Spleen (tissue), 7 donors: Measurements from ENCODE around the gene SRRT.

Experiments used
- CTCF ChIP-seq, 11 experiments: fragments of 200-600 bp in 7 of 11; fragments of 450-650 bp in 4 of 11; sonication (generic) in 4 of 11; IDR thresholded peaks in 8 of 11; conservative IDR thresholded peaks in 3 of 11; 1 replicate in 7 of 11; 2 replicates in 4 of 11; pipeline versions ENCODE4 v1.4.0 to v1.8.0; 2016 to 2021; ENCODE audit warnings: antibody characterized with exemption in 11 of 11, inconsistent platforms in 4 of 11, mild to moderate bottlenecking in 1 of 11
- POLR2A ChIP-seq, 3 donors: fragments of 450-650 bp; IDR thresholded peaks; one replicate each; pipeline ENCODE4 v1.5.1; 2017; ENCODE audit warnings: antibody characterized with exemption in 3 of 3, mild to moderate bottlenecking in 1 of 3
- donor health status: DM: no; HTN: no; CAD: no; lungs with moderate emphysema.
- donor health status: DM: no; HTN: no; CAD: no.
- donor health status: DM: no; HTN: no; CAD: no.

- TF ChIP-seq POLR2A (IDR thresholded peaks at IDR 0.05) (no peak), CTCF (IDR thresholded peaks at IDR 0.05 in 8 of 11, conservative IDR thresholded peaks at IDR 0.05 in 3 of 11) (no peak)
These were observed 54.9 kb downstream of the SRRT start for GRCh38 chr7:100929808-100930174.
